ENCODE data around the gene SDC1.

GRCh38 chr2:20188851-20189250 lies 36.1 kb downstream of the SDC1 start:
- no peak for TF ChIP-seq EZH2 (IDR thresholded peaks at IDR 0.05)
- TF ChIP-seq FOXP2 (optimal IDR thresholded peaks at IDR 0.05; ENCODE audit: control extremely low read depth, extremely low read length, insufficient read depth): no peak
- no peak for TF ChIP-seq POLR2AphosphoS5 (IDR thresholded peaks at IDR 0.05; ENCODE audit: borderline replicate concordance, low read depth, low read length)

Measured in SK-N-MC (cell line).